IMR-90 (cell line): ENCODE results near the gene SLC2A1. TPM values are rescaled to one million over a fixed set of nuclear protein-coding genes. Genes with fewer than 3 reads are reported as not detected.

ENCODE experiments used
- ATAC-seq: fragments of 200-7000 bp; cut with Tn5 transposase; 2 replicates; pipeline ENCODE4 v1.9.1; 2020; ENCODE audit warnings: low read depth, mild to moderate bottlenecking, moderate library complexity
- BruUV-seq: library from RNA; stranded (reverse); fragments of 400-500 nt; replicated peaks from 2 replicates; lab custom pipeline; 2021; lab: Mats Ljungman, UMichigan
- CTCF ChIA-PET: fragments of 300-600 bp; formaldehyde crosslinking; extraction: SDS; loops from one replicate; lab custom pipeline; 2021; ENCODE audit warnings: antibody characterized with exemption; lab: Yijun Ruan, JAX
- POLR2A ChIA-PET: fragments of 300-600 bp; sonication (Branson Sonifier 250); formaldehyde crosslinking; loops from one replicate; lab custom pipeline; 2022; ENCODE audit warnings: antibody characterized with exemption; ENCODE audit not compliant: unreplicated experiment; lab: Charles Lee
- DNase-seq: peaks from one replicate; pipeline ENCODE4 v3.0.0; 2013
- H2AFZ ChIP-seq: replicated peaks from 2 replicates; pipeline ENCODE3; 2013; ENCODE audit warnings: low read length, mild to moderate bottlenecking; ENCODE audit not compliant: poor library complexity
- H2AK5ac ChIP-seq: 2 replicates; pipeline ENCODE4 v1.6.1; 2013; ENCODE audit warnings: low read depth, low read length, inconsistent platforms
- H2AK9ac ChIP-seq: replicated peaks from 2 replicates; pipeline ENCODE3; 2013; ENCODE audit warnings: mild to moderate bottlenecking, low read depth, low read length, moderate library complexity; ENCODE audit not compliant: poor library complexity
- H2BK120ac ChIP-seq: 2 replicates; pipeline ENCODE4 v1.6.1; 2013; ENCODE audit warnings: low read depth, low read length, inconsistent platforms
- H2BK15ac ChIP-seq: 3 replicates; pipeline ENCODE4 v1.6.1; 2013; ENCODE audit warnings: low read depth, low read length, inconsistent platforms
- H2BK20ac ChIP-seq: 2 replicates; pipeline ENCODE4 v1.6.1; 2013; ENCODE audit warnings: low read depth, mild to moderate bottlenecking, inconsistent platforms, low read length, moderate library complexity
- H2BK5ac ChIP-seq: 2 replicates; pipeline ENCODE4 v1.6.1; 2013; ENCODE audit warnings: mild to moderate bottlenecking, low read depth, low read length, inconsistent platforms; ENCODE audit not compliant: poor library complexity, severe bottlenecking
- H3K14ac ChIP-seq: replicated peaks from 2 replicates; pipeline ENCODE4 v1.6.1; 2013; ENCODE audit warnings: low read depth, low read length, inconsistent platforms
- H3K18ac ChIP-seq: 2 replicates; pipeline ENCODE4 v1.6.1; 2013; ENCODE audit warnings: low read depth, low read length, control low read depth
- H3K23ac ChIP-seq: 2 replicates; pipeline ENCODE4 v1.6.1; 2013; ENCODE audit warnings: low read depth, low read length, inconsistent platforms
- H3K27ac ChIP-seq: 2 replicates; pipeline ENCODE4 v1.5.1; 2013; ENCODE audit warnings: mild to moderate bottlenecking, control low read depth, low read length; ENCODE audit not compliant: insufficient read depth
- H3K27me3 ChIP-seq: 2 replicates; pipeline ENCODE4 v1.6.1; 2013; ENCODE audit warnings: low read length; ENCODE audit not compliant: control insufficient read depth, insufficient read depth
- H3K36me3 ChIP-seq: 2 replicates; pipeline ENCODE4 v1.6.1; 2013; ENCODE audit warnings: low read length, mixed read lengths; ENCODE audit not compliant: control insufficient read depth, insufficient read depth
- H3K4ac ChIP-seq: 2 replicates; pipeline ENCODE4 v1.6.1; 2013; ENCODE audit warnings: low read depth, low read length, inconsistent platforms
- H3K4me1 ChIP-seq: 2 replicates; pipeline ENCODE4 v1.6.1; 2013; ENCODE audit warnings: low read length, mixed read lengths; ENCODE audit not compliant: control insufficient read depth, insufficient read depth
- H3K4me2 ChIP-seq: 2 replicates; pipeline ENCODE4 v1.6.1; 2013; ENCODE audit warnings: low read depth, mild to moderate bottlenecking, control low read depth, low read length, moderate library complexity
- H3K4me3 ChIP-seq: 2 replicates; pipeline ENCODE4 v1.5.1; 2013; ENCODE audit warnings: low read depth, mild to moderate bottlenecking, control low read depth, low read length, moderate library complexity; ENCODE audit not compliant: insufficient read depth
- H3K56ac ChIP-seq: 2 replicates; pipeline ENCODE4 v1.6.1; 2013; ENCODE audit warnings: low read length, inconsistent platforms; ENCODE audit not compliant: insufficient read depth; ENCODE audit errors: extremely low read depth
- H3K79me1 ChIP-seq, 2 experiments: 2 replicates each; pipeline ENCODE4 v1.6.1; 2013; ENCODE audit warnings: low read length in 2 of 2, inconsistent platforms in 1 of 2, low read depth in 1 of 2
- H3K9ac ChIP-seq: 2 replicates; pipeline ENCODE4 v1.6.1; 2013; ENCODE audit warnings: low read depth, low read length, control low read depth
- H3K9me1 ChIP-seq: 2 replicates; pipeline ENCODE4 v1.6.1; 2013; ENCODE audit warnings: low read length, inconsistent platforms; ENCODE audit not compliant: insufficient read depth
- H3K9me3 ChIP-seq: 2 replicates; pipeline ENCODE4 v1.6.1; 2013; ENCODE audit warnings: low read length; ENCODE audit not compliant: control insufficient read depth, insufficient read depth
- H4K20me1 ChIP-seq: 2 replicates; pipeline ENCODE4 v1.6.1; 2013; ENCODE audit warnings: low read length, inconsistent platforms; ENCODE audit not compliant: insufficient read depth
- H4K5ac ChIP-seq: 2 replicates; pipeline ENCODE4 v1.6.1; 2013; ENCODE audit warnings: mild to moderate bottlenecking, low read depth, low read length, control low read depth
- H4K8ac ChIP-seq, 2 experiments: 2 replicates each; pipeline ENCODE4 v1.6.1; 2013; ENCODE audit warnings: low read depth in 2 of 2, low read length in 2 of 2, control low read depth in 1 of 2, inconsistent platforms in 1 of 2
- H4K91ac ChIP-seq: 2 replicates; pipeline ENCODE4 v1.6.1; 2013; ENCODE audit warnings: low read depth, low read length, inconsistent platforms; ENCODE audit not compliant: insufficient read depth
- CHD1 ChIP-seq: IDR thresholded peaks from 2 replicates; pipeline ENCODE4 v1.6.1; 2012; ENCODE audit warnings: low read depth, low read length, improper control_type of control experiment
- FOS ChIP-seq: fragments of 150-350 bp; IDR thresholded peaks from 2 replicates; pipeline ENCODE4 v1.6.1; 2016; ENCODE audit warnings: low read depth, low read length
- MAFK ChIP-seq: IDR thresholded peaks from 2 replicates; pipeline ENCODE4 v1.6.1; 2012; ENCODE audit warnings: low read depth, low read length, improper control_type of control experiment
- MAZ ChIP-seq: IDR thresholded peaks from 2 replicates; pipeline ENCODE4 v1.6.1; 2012; ENCODE audit warnings: low read depth, mild to moderate bottlenecking, low read length, improper control_type of control experiment, moderate library complexity, borderline replicate concordance
- NFE2L2 ChIP-seq: fragments of 150-350 bp; IDR thresholded peaks from 2 replicates; pipeline ENCODE4 v1.6.1; 2016; ENCODE audit warnings: low read depth, mild to moderate bottlenecking, low read length
- POLR2A ChIP-seq: IDR thresholded peaks from 2 replicates; pipeline ENCODE4 v1.6.1; 2012; ENCODE audit warnings: mild to moderate bottlenecking, low read depth, low read length
- RAD21 ChIP-seq: IDR thresholded peaks from 2 replicates; pipeline ENCODE4 v1.6.1; 2012; ENCODE audit warnings: low read length, improper control_type of control experiment
- RFX5 ChIP-seq: IDR thresholded peaks from 2 replicates; pipeline ENCODE4 v1.8.0; 2012; ENCODE audit warnings: low read depth, mild to moderate bottlenecking, low read length, moderate library complexity
- WGBS, 2 experiments: methylation state at CpG; one replicate each; pipeline versions ENCODE4 v1.1.5 to v1.1.7; 2013; ENCODE audit warnings: missing lambda C conversion rate in 2 of 2; ENCODE audit not compliant: insufficient read length in 1 of 2; ENCODE audit errors: extremely low coverage in 2 of 2; 5-methylcytosine and 5-hydroxymethylcytosine counted together
- dilution Hi-C: fragments of 300-500 bp; cut with HindIII; formaldehyde crosslinking; loops from one replicate; pipeline ENCODE4 v1.14.3; 2018; ENCODE audit warnings: low sequenced_read_pairs; ENCODE audit not compliant: unreplicated experiment
- in situ Hi-C: fragments of 300-500 bp; cut with MboI; formaldehyde crosslinking; loops from 3 replicates; pipeline ENCODE4 v1.14.3; 2019; ENCODE audit warnings: low sequenced_read_pairs, inconsistent platforms, mixed read lengths
- intact Hi-C: fragments of 100-400 bp; cut with micrococcal nuclease; formaldehyde crosslinking; loops from 2 replicates; pipeline ENCODE4 v1.10.0; 2022
- polyA plus RNA-seq, 3 experiments: library from polyadenylated mRNA; depleted of rRNA; stranded (reverse); fragments of >200 nt; gene quantifications; 2 replicates each; pipeline ENCODE4 v1.2.3, GENCODE V29; 2012; ENCODE audit warnings: low replicate concordance in 1 of 3
- total RNA-seq: library from RNA; depleted of rRNA; stranded (reverse); fragments of >200 nt; gene quantifications from 2 replicates; pipeline ENCODE4 v1.2.3, GENCODE V29; 2012
- TF ChIP-seq, protein P1 (sequence below): fragments of 150-350 bp; IDR thresholded peaks from 2 replicates; pipeline ENCODE4 v1.6.1; 2016; ENCODE audit warnings: low read depth, mild to moderate bottlenecking, low read length, moderate library complexity, borderline replicate concordance
- TF ChIP-seq, protein P2 (sequence below): fragments of 150-350 bp; IDR thresholded peaks from 2 replicates; pipeline ENCODE4 v1.6.1; 2017; ENCODE audit warnings: mild to moderate bottlenecking, antibody characterized with exemption, low read length, low read depth

The SLC2A1 gene
- total and polyA plus RNA-seq, 2 of the 4 experiments (the other 2 are of a cell fraction): 200 to 395 TPM

DNA sequence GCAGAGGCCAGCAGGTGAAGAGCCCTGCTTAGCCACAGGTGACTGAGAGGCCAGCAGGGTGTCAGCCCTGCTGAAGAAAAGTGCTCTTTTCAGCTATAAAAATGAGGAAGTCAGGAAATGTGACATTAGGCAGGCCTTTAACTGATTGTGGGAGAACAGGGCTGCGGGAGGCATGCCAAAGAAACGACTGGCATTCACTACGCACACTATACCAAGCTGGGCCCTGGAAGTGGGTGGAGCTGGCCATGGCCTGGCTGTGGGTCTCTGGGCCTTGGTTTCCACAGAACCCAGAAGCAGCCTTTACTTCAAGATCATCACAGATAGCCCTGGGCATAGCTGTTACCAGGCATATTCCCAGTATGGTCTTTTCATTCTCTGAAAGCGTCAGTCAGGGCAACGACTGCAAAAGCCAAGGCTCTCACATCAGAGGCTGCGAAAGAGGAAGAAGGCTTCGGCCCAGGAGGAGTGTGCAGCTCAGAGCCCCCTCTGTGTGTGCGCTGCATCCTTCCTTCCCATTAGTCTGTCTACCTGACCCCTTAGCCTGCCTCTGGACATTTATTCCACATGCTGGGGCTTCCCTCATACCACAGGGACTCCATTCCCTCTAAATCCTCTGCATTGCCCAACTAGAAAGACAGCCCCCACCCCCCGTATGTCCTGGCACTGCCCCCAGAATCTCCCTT lies 14.3 kb downstream of the SLC2A1 start:
- Histone ChIP-seq H3K23ac (peak overlapping the region; percentile 46), H2AFZ (no peak overlapping the region), H4K8ac (peak overlapping the region in 1 of 2 experiments; percentile 20; a peak in 2 of 4 replicates), H4K91ac (peak overlapping the region; percentile 100), H3K4me1 (peaks cover 73% of the 10 kb centered on the region), H3K27me3 (no peaks in the 10 kb centered on the region), H3K9me1 (peaks cover 59% of the 10 kb centered on the region), H3K4me2 (no peak overlapping the region), H3K18ac (no peak overlapping the region), H3K79me1 (peaks cover 20 to 89% of the 10 kb centered on the region in 2 experiments), H2BK120ac (peak overlapping the region; percentile 67), H2BK5ac (peak overlapping the region; percentile 98), H3K9me3 (no peaks in the 10 kb centered on the region), H2BK20ac (peak overlapping the region; percentile 22; the same call in 1 of the 2 replicates), H3K56ac (no peak overlapping the region), H2AK5ac (peak overlapping the region; percentile 36), H3K27ac (peak overlapping the region; percentile 7), H2AK9ac (peak overlapping the region; percentile 81), H3K36me3 (peaks cover 59% of the 10 kb centered on the region), H3K9ac (no peak overlapping the region; the same call in 1 of the 2 replicates), H4K20me1 (peaks cover 63% of the 10 kb centered on the region), H2BK15ac (no peak overlapping the region; the same call in 2 of the 3 replicates), H3K4ac (peak overlapping the region; percentile 99), H3K14ac (peak overlapping the region; percentile 34; the same call in 1 of the 2 replicates), H4K5ac (peak overlapping the region; percentile 29; the same call in 1 of the 2 replicates), H3K4me3 (no peak overlapping the region)
- POLR2A ChIA-PET: no interaction called here
- no peak for DNase-seq
- intact Hi-C loops (no loop called here), dilution Hi-C loops (no loop called here), in situ Hi-C loops (no loop called here)
- ATAC-seq: no peak
- BruUV-seq: no TSS peak
- TF ChIP-seq NFE2L2: no peak
- no peak for TF ChIP-seq FOS
- TF ChIP-seq MAZ: no peak
- TF ChIP-seq, protein P1, sequence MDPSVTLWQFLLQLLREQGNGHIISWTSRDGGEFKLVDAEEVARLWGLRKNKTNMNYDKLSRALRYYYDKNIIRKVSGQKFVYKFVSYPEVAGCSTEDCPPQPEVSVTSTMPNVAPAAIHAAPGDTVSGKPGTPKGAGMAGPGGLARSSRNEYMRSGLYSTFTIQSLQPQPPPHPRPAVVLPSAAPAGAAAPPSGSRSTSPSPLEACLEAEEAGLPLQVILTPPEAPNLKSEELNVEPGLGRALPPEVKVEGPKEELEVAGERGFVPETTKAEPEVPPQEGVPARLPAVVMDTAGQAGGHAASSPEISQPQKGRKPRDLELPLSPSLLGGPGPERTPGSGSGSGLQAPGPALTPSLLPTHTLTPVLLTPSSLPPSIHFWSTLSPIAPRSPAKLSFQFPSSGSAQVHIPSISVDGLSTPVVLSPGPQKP: no peak
- no peak for TF ChIP-seq RAD21
- no peak for TF ChIP-seq RFX5
- no peak for TF ChIP-seq CHD1
- no peak for TF ChIP-seq MAFK
- TF ChIP-seq, protein P2, sequence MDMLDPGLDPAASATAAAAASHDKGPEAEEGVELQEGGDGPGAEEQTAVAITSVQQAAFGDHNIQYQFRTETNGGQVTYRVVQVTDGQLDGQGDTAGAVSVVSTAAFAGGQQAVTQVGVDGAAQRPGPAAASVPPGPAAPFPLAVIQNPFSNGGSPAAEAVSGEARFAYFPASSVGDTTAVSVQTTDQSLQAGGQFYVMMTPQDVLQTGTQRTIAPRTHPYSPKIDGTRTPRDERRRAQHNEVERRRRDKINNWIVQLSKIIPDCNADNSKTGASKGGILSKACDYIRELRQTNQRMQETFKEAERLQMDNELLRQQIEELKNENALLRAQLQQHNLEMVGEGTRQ: no peak
- no peak for TF ChIP-seq POLR2A
- CTCF ChIA-PET: interaction anchor here (0.6 to 1.2 kb wide), 2 partner anchors 13 to 180 kb away, joined by 3 to 5 read pairs; no protein-coding TSS in a partner anchor
- WGBS, 2 experiments: 81% methylated on average over 4 of the region's 9 CpGs; no CpG with 5 or more reads in 1 of the 2 experiments
